Nephron (organoid): Measurements from ENCODE around the gene ZNF579.

Source experiments
- H3K27ac Mint-ChIP-seq, 3 experiments: 2 replicates each; pipeline ENCODE4 v1.8.0; 2020; ENCODE audit warnings: mixed read lengths in 3 of 3, mild to moderate bottlenecking in 2 of 3, moderate library complexity in 1 of 3
- H3K27me3 Mint-ChIP-seq: 2 replicates; pipeline ENCODE4 v1.8.0; 2021; ENCODE audit warnings: low read depth, mild to moderate bottlenecking, moderate library complexity, mixed read lengths
- H3K36me3 Mint-ChIP-seq: 2 replicates; pipeline ENCODE4 v1.8.0; 2020; ENCODE audit warnings: low read depth, mixed read lengths
- H3K4me1 Mint-ChIP-seq: 2 replicates; pipeline ENCODE4 v1.8.0; 2020; ENCODE audit warnings: mixed read lengths
- H3K4me3 Mint-ChIP-seq, 3 experiments: 2 replicates each; pipeline ENCODE4 v1.8.0; 2020; ENCODE audit warnings: mild to moderate bottlenecking in 3 of 3, mixed read lengths in 3 of 3, moderate library complexity in 2 of 3
- H3K9me3 Mint-ChIP-seq: 2 replicates; pipeline ENCODE4 v1.8.0; 2020; ENCODE audit warnings: mixed read lengths
- CTCF ChIP-seq, 3 experiments: fragments of 200-600 bp; sonication (generic); IDR thresholded peaks; one replicate each; pipeline ENCODE4 v1.5.0; 2021; ENCODE audit warnings: antibody characterized with exemption in 3 of 3; ENCODE audit not compliant: unreplicated experiment in 3 of 3

Gene ZNF579

GRCh38 chr19:55596304-55596703, 15.7 kb upstream of the ZNF579 start:
- Mint-ChIP-seq H3K27me3 (no peaks in the 10 kb centered on the region), H3K36me3 (peaks cover 51% of the 10 kb centered on the region), H3K4me1 (peaks cover 12% of the 10 kb centered on the region)

GRCh38 chr19:55594996-55595545, 14.4 kb upstream of the ZNF579 start:
- TF ChIP-seq CTCF (IDR thresholded peaks at IDR 0.05; ENCODE audit: unreplicated experiment in 3 of 3) = no peak
- peak overlapping the region in 1 of 3 experiments; percentile 11 for H3K4me3 Mint-ChIP-seq
- no peaks in the 10 kb centered on the region for H3K9me3 Mint-ChIP-seq
- H3K4me1 Mint-ChIP-seq = peaks cover 12% of the 10 kb centered on the region
- H3K27me3 Mint-ChIP-seq = no peaks in the 10 kb centered on the region
- peaks cover 53% of the 10 kb centered on the region for H3K36me3 Mint-ChIP-seq
- peak overlapping the region in 2 of 3 experiments; percentile 6 to 12 for H3K27ac Mint-ChIP-seq

More at GRCh38 chr19:55596304-55596703, 15.7 kb upstream of the ZNF579 start:
- Mint-ChIP-seq H3K27ac (peak overlapping the region in 1 of 3 experiments; percentile 24), H3K9me3 (no peaks in the 10 kb centered on the region), H3K4me3 (peak overlapping the region in 2 of 3 experiments; percentile 39 to 62)
- TF ChIP-seq CTCF (IDR thresholded peaks at IDR 0.05; ENCODE audit: unreplicated experiment in 3 of 3) = no peak

- Mint-ChIP-seq H3K27me3 (no peaks in the 10 kb centered on the region), H3K36me3 (peaks cover 47% of the 10 kb centered on the region), H3K4me3 (no peak overlapping the region), H3K4me1 (peaks cover 5% of the 10 kb centered on the region), H3K27ac (peak overlapping the region in 1 of 3 experiments; percentile 43), H3K9me3 (no peaks in the 10 kb centered on the region)
- TF ChIP-seq CTCF (IDR thresholded peaks at IDR 0.05; ENCODE audit: unreplicated experiment in 3 of 3) = no peak
Measured at GRCh38 chr19:55593096-55593772, 12.6 kb upstream of the ZNF579 start.

- no peaks in the 10 kb centered on the region for H3K27me3 Mint-ChIP-seq
Measured at GRCh38 chr19:55592391-55593090, 11.9 kb upstream of the ZNF579 start.

GRCh38 chr19:55591555-55591954, 10.9 kb upstream of the ZNF579 start:
- peaks cover under 1% of the 10 kb centered on the region for H3K27me3 Mint-ChIP-seq
- peaks cover 34% of the 10 kb centered on the region for H3K36me3 Mint-ChIP-seq
- peaks cover 16% of the 10 kb centered on the region for H3K4me1 Mint-ChIP-seq
- no peak overlapping the region for H3K27ac Mint-ChIP-seq
- no peak overlapping the region for H3K4me3 Mint-ChIP-seq
- H3K9me3 Mint-ChIP-seq = no peaks in the 10 kb centered on the region
- no peak for TF ChIP-seq CTCF (IDR thresholded peaks at IDR 0.05; ENCODE audit: unreplicated experiment in 3 of 3)

More at GRCh38 chr19:55592391-55593090, 11.9 kb upstream of the ZNF579 start:
- Mint-ChIP-seq H3K27ac (no peak overlapping the region), H3K9me3 (no peaks in the 10 kb centered on the region), H3K36me3 (peaks cover 42% of the 10 kb centered on the region), H3K4me3 (no peak overlapping the region), H3K4me1 (peaks cover 6% of the 10 kb centered on the region)
- TF ChIP-seq CTCF (IDR thresholded peaks at IDR 0.05; ENCODE audit: unreplicated experiment in 3 of 3) = no peak
